Mucosa of gallbladder (tissue), 1 donor: Measurements from ENCODE around the gene TNIP2. TPM values are rescaled to one million over a fixed set of nuclear protein-coding genes. Genes with fewer than 3 reads are reported as not detected.
"Not testable (repeated sequence)": the region's sequence is repeated elsewhere in the genome, so short reads cannot be mapped to it uniquely, and the experiment has no call there.

Experiments
- DNase-seq: peaks from one replicate; pipeline ENCODE4 v3.0.0-alpha.2; 2020; ENCODE audit warnings: low spot score
- total RNA-seq: library from RNA; stranded (reverse); gene quantifications from one replicate; pipeline ENCODE4 v1.2.1, GENCODE V29; 2021
- donor health status: DM: no; HTN: no; CAD: no.

TNIP2 gene
- total RNA-seq, 1 donor from 2014 or later = 42.2 TPM

DNA sequence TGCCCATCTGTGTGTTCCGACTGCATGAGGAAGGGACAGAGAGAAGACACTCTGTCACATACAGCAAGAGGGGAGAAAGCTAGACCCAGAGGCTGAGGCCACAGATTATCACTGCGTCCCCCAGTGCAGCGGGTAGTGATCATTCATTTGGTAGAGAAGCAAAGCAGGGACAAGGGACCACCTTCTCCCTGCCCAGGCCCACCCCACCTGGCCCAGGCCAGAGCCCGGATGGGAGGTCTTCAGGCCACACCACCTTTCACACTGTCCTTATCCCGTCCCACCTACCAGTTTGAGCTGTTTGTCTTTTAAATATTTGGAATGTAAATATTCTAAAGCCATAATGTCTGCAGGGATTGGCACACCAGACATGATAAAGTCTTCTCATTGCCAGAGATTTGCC, 10.6 kb downstream of the TNIP2 start:
- DNase-seq = no peak

DNA sequence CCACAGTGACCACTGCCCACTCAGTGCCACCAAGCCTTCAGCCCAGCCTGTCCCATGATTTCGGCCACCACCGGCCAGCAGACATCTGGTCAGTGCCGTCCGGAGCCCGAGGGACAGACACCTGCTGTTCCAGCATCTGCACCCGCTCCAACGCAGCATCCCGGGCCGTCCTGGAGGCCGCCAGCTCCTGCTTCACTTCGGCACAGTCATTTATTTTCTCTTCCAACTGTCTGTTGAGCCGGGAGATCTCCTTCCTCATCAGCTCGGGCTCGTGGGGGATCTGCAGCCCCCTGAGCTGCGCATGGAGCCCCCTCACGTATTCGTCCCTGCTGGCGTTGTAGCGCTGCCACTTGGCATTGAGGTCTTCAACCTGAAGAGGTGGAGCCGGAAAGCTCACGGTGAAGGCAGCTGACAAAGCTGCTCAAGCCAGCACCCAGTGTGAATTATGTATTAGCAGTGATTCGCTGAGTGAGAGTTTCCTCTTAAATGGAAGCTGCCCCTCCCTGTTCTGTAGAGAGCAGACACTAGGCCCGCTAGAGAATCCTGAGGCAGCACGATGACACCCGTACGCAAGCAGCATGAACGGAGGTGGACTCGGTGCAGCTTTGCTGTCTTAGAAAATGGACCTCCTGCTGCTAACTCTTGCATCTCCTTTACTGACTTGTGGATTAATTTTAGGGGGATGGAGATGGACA, 11.4 kb downstream of the TNIP2 start:
- no peak for DNase-seq

DNA sequence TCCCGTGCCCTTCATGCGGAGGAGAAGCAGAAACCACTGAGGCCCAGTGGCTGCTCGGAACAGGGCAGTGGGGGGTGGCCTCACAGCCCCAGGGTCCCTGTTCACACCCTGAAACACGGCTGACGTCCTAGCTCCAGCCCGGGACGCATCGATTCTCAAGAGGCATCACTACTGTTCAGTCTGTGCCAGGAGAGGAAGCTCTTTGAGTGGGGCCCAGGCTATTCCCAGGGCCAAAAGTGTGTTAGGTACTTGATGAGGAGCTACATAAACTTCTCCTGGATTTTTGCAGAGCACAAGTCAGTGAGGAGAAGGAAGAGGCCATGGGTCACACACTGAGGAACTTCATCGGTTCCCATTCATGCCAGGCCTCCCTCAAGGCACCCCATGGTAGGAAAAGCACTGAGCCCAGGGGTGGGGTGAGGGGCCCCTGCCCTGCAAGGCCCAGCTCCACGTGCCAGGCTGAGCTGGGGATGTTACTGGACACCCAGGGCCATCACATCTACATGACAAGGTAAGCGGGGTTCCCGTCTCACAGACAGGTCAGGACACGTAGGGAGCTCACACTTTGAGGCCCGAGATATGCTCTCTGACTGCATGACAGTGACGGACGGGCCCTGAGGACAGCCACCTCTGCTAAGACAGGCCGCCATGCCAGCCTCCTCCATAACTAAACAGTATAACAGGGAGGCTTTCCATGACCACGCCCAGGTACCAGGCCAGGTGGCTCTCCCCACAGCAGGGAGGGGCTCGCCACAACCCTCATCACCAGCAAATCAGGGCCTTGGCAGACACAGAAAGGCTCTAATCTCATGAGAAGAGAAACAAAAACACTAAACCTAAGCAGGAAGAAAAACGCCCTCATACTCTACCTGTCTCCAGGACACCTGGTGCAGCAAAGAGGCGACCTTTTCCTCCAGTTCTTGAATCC, 12.4 kb downstream of the TNIP2 start:
- no peak for DNase-seq

DNA sequence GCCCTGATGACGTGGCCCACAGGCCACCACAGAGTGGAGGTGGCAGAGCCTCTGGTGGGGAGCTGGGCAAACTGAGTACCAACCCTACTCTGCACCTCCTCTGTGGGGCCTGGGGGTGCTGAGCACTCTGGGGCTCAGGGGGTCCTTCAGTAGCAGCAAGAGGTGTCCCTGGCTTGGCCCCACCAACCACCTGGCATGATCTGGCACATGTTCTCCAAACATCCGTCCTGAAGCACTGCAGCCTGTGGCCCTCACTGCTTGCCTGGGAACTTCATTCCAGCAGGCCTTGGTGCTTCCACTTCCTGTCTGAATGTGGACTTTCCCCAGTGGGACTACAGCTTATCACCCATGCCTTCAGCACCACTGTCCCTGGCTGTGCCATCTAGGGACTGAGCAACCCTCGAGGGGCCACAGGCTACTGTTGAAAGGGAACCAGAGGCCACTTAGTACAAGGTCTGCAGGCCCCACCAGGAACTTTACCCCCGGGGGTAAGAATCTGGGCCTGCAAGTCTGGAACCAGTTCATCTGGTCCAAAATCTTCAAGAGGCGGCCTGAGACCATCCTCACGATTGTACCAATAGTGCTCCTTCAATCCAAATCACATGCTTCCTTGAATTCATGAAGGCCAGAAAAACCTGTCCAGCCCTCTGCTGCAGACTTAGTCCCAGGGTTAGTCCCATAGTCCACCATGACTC, 13.2 kb downstream of the TNIP2 start:
- no peak for DNase-seq

GRCh38 chr4:2742081-2742822, 13.9 kb downstream of the TNIP2 start:
- no peak for DNase-seq

- DNase-seq = no peak
Measured at GRCh38 chr4:2741626-2742025, 14.5 kb downstream of the TNIP2 start.

GRCh38 chr4:2738296-2738695, 17.8 kb downstream of the TNIP2 start:
- not testable (repeated sequence) for DNase-seq

DNA sequence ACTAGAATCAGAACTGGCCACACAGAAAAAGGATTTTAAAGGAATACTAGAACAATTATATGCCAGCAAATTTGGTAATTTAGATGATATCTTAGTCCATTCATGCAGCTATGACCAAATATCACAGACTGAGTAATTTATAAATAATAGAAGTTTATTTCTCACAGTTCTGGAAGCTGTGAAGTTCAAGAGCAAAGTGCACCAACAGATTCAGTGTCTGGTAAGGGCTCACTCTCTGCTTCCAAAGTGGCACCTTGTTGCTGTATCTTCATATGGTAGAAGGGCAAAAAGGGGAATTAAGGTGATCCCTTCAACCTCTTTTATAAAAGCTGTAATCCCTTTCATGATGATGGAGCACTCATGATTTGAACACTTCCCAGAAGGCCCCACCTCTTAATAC, 20.3 kb downstream of the TNIP2 start:
- DNase-seq = no peak

GRCh38 chr4:2734612-2735011, 21.5 kb downstream of the TNIP2 start:
- no peak for DNase-seq

DNA sequence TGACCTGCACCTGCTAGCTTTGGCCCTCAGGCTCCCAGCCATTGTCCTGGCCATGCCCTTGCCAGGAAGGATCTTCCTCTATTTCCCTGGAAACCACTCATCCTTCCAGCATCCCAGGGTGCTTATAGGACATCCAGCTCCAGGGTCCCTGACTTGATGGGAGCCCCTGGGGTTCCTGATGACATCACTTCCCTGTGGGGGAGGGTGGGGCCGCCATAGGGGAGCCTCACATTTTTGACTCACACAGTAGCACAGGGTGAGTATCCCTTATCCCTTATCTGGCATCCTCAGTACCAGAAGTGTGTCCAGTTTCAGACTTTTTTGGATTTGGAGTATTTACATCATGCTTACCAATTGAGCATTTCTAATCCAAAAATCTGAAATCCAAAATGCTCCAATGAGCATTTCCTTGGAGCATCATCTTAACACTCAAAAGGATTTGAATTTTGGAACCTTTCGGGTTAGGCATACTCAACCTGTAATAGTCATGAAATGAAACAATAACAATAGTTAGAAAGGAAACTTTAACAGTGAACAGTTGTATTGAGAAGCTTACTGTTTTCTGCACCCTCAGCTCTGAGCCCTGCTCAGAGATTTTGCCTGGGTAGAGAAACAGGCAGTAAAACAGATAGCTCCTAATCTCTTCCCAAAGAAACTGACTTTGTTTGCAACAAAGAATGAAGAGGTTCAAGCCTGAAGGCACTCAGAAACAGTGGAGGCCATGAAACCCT, 22.1 kb downstream of the TNIP2 start:
- DNase-seq = no peak

- DNase-seq = no peak
Measured at GRCh38 chr4:2733001-2733843, 22.9 kb downstream of the TNIP2 start.

DNA sequence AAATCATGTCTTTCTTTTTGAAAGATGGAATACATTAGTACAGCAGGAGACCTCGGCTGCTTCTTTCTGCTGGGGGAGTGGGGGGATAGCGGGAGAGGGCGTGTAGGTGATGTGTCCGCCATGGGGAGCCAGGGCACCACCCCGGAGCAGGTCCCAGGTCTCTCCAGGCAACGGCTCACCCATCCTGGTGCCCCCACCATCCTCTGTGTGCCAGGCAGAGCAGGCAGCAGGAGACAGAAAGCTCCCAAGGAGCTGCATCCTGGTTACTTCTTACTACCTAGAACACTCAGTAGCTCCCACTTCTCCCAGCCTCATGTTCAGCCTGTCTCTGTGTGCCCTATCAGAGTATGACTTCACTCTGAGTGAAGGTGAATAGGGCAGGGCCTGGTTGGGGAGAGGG, 23.6 kb downstream of the TNIP2 start:
- DNase-seq = no peak

GRCh38 chr4:2731907-2732317, 24.2 kb downstream of the TNIP2 start:
- DNase-seq = no peak

GRCh38 chr4:2729533-2729875, 26.6 kb downstream of the TNIP2 start:
- no peak for DNase-seq

GRCh38 chr4:2728806-2729532, 27.2 kb downstream of the TNIP2 start:
- DNase-seq = no peak

- DNase-seq = no peak
Measured at GRCh38 chr4:2728221-2728620, 27.9 kb downstream of the TNIP2 start.

- not testable (repeated sequence) for DNase-seq
Measured at GRCh38 chr4:2726881-2727280, 29.3 kb downstream of the TNIP2 start.

DNA sequence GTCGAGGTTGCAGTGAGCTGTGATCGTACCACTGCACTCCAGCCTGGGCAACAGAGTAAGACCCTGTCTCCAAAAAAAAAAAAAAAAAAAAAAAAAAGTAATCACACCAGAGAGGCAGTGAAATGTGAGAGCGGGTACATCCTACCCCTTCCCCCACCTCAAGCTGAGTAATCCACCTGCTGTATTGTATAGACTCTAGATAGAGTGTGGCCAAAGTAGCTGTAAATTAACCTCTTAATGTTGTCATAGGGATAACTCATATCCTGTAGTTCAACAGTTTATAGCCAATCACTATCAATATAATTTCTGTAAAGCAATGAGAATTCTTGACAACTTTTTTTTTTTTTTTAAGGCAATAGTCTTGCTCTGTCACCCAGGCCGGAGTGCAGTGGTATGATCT, 30.8 kb downstream of the TNIP2 start:
- DNase-seq = no peak

- DNase-seq = no peak
Measured at GRCh38 chr4:2723751-2724150, 32.4 kb downstream of the TNIP2 start.

GRCh38 chr4:2722033-2722432, 34.1 kb downstream of the TNIP2 start:
- no peak for DNase-seq
